Hepatocyte (in vitro differentiated cells): Measurements from ENCODE around the gene REELD1. TPM values are rescaled to one million over a fixed set of nuclear protein-coding genes. Genes with fewer than 3 reads are reported as not detected.

Experiments used
- DNase-seq: peaks from one replicate; pipeline ENCODE4 v3.0.0-alpha.2; 2016; ENCODE audit warnings: low spot score
- H2AFZ ChIP-seq: fragments of 200-600 bp; sonication (generic); 2 replicates; pipeline ENCODE4 v1.6.0; 2016; ENCODE audit warnings: antibody characterized with exemption, mild to moderate bottlenecking
- H3K27ac ChIP-seq: fragments of 200-600 bp; sonication (generic); 2 replicates; pipeline ENCODE4 v1.5.1; 2016; ENCODE audit warnings: mild to moderate bottlenecking
- H3K27me3 ChIP-seq: fragments of 200-600 bp; sonication (generic); 2 replicates; pipeline ENCODE4 v1.6.1; 2016
- H3K36me3 ChIP-seq: fragments of 200-600 bp; sonication (generic); replicated peaks from 2 replicates; pipeline ENCODE4 v1.5.1; 2016; ENCODE audit warnings: low read depth; ENCODE audit not compliant: insufficient read depth
- H3K4me1 ChIP-seq: fragments of 200-600 bp; sonication (generic); 2 replicates; pipeline ENCODE4 v1.5.1; 2016; ENCODE audit warnings: mild to moderate bottlenecking, moderate library complexity; ENCODE audit not compliant: insufficient read depth
- H3K4me2 ChIP-seq: fragments of 200-600 bp; sonication (generic); 2 replicates; pipeline ENCODE4 v1.6.0; 2016
- H3K4me3 ChIP-seq: fragments of 200-600 bp; sonication (generic); 2 replicates; pipeline ENCODE4 v1.5.1; 2016; ENCODE audit warnings: mild to moderate bottlenecking
- H3K79me2 ChIP-seq: fragments of 200-600 bp; sonication (generic); 2 replicates; pipeline ENCODE4 v1.6.0; 2017; ENCODE audit warnings: mild to moderate bottlenecking
- H3K9me2 ChIP-seq: fragments of 200-600 bp; sonication (generic); replicated peaks from 2 replicates; pipeline ENCODE4 v1.6.0; 2017; ENCODE audit warnings: mild to moderate bottlenecking; ENCODE audit not compliant: insufficient read depth
- H3K9me3 ChIP-seq: fragments of 200-600 bp; sonication (generic); 2 replicates; pipeline ENCODE4 v1.5.1; 2016; ENCODE audit warnings: low read depth, mild to moderate bottlenecking
- H4K20me1 ChIP-seq: fragments of 200-600 bp; sonication (generic); 2 replicates; pipeline ENCODE4 v1.6.0; 2016; ENCODE audit warnings: mild to moderate bottlenecking; ENCODE audit not compliant: insufficient read depth, poor library complexity, severe bottlenecking
- CTCF ChIP-seq: fragments of 200-600 bp; sonication (generic); IDR thresholded peaks from 2 replicates; pipeline ENCODE4 v1.5.1; 2016; ENCODE audit warnings: antibody characterized with exemption, mild to moderate bottlenecking; ENCODE audit not compliant: poor library complexity
- EZH2 ChIP-seq: fragments of 200-600 bp; sonication (generic); IDR thresholded peaks from 2 replicates; pipeline ENCODE4 v1.6.1; 2016; ENCODE audit warnings: antibody characterized with exemption, mild to moderate bottlenecking, borderline replicate concordance
- EZH2phosphoT487 ChIP-seq: fragments of 200-600 bp; sonication (generic); IDR thresholded peaks from one replicate; pipeline ENCODE4 v1.6.1; 2018; ENCODE audit warnings: antibody characterized with exemption, mild to moderate bottlenecking, low read depth, moderate library complexity; ENCODE audit not compliant: unreplicated experiment, severe bottlenecking
- WGBS: methylation state at CpG from one replicate; pipeline ENCODE4 v1.1.6; 2016; ENCODE audit warnings: low lambda C conversion rate; ENCODE audit errors: missing lambda C conversion rate; 5-methylcytosine and 5-hydroxymethylcytosine counted together
- polyA plus RNA-seq: library from polyadenylated mRNA; unstranded; fragments of >200 nt; fragmentation: Nextera tagmentation; extraction: Ambion mirVana; gene quantifications from 2 replicates; pipeline ENCODE4 v1.2.1, GENCODE V29; 2016
- total RNA-seq: library from RNA; depleted of rRNA; stranded (reverse); fragments of >200 nt; gene quantifications from 2 replicates; pipeline ENCODE4 v1.2.3, GENCODE V29; 2014

The REELD1 gene
- total and polyA plus RNA-seq, 2 experiments from 2014 or later = not detected

GRCh38 chr4:146256328-146256727, 42.0 kb downstream of the REELD1 start:
- Histone ChIP-seq H3K9me2 (no peaks in the 10 kb centered on the region), H3K4me3 (no peak overlapping the region), H3K4me2 (no peak overlapping the region), H3K36me3 (no peaks in the 10 kb centered on the region), H3K27me3 (no peaks in the 10 kb centered on the region), H3K4me1 (peaks cover 3% of the 10 kb centered on the region), H3K9me3 (no peaks in the 10 kb centered on the region), H3K79me2 (no peaks in the 10 kb centered on the region), H3K27ac (no peak overlapping the region), H2AFZ (no peak overlapping the region), H4K20me1 (no peaks in the 10 kb centered on the region)
- 85% methylated on average over 1 of the region's 1 CpG for WGBS
- DNase-seq = no peak
- TF ChIP-seq EZH2 (no peak), CTCF (no peak), EZH2phosphoT487 (no peak)

- Histone ChIP-seq H3K9me2 (no peaks in the 10 kb centered on the region), H3K4me2 (no peak overlapping the region), H3K4me1 (peaks cover 3% of the 10 kb centered on the region), H2AFZ (no peak overlapping the region), H3K79me2 (no peaks in the 10 kb centered on the region), H3K4me3 (no peak overlapping the region), H3K27ac (no peak overlapping the region), H4K20me1 (no peaks in the 10 kb centered on the region), H3K27me3 (no peaks in the 10 kb centered on the region), H3K9me3 (no peaks in the 10 kb centered on the region), H3K36me3 (no peaks in the 10 kb centered on the region)
- TF ChIP-seq EZH2 (no peak), EZH2phosphoT487 (no peak), CTCF (no peak)
- DNase-seq = no peak
- 92% methylated on average over 1 of the region's 1 CpG for WGBS
Measured at GRCh38 chr4:146257511-146257910, 43.2 kb downstream of the REELD1 start.

GRCh38 chr4:146260521-146260920, 46.2 kb downstream of the REELD1 start:
- no peak overlapping the region for H2AFZ ChIP-seq
- DNase-seq = no peak
- no peak overlapping the region for H3K27ac ChIP-seq
- H3K9me3 ChIP-seq = no peaks in the 10 kb centered on the region
- no peaks in the 10 kb centered on the region for H4K20me1 ChIP-seq
- no peaks in the 10 kb centered on the region for H3K27me3 ChIP-seq
- peaks cover 3% of the 10 kb centered on the region for H3K4me1 ChIP-seq
- H3K9me2 ChIP-seq = no peaks in the 10 kb centered on the region
- no peak for TF ChIP-seq EZH2
- H3K4me3 ChIP-seq = no peak overlapping the region
- no peak overlapping the region for H3K4me2 ChIP-seq
- WGBS = 92% methylated on average over 4 of the region's 4 CpGs
- H3K36me3 ChIP-seq = no peaks in the 10 kb centered on the region
- H3K79me2 ChIP-seq = no peaks in the 10 kb centered on the region

- no peaks in the 10 kb centered on the region for H3K9me2 ChIP-seq
- no peaks in the 10 kb centered on the region for H4K20me1 ChIP-seq
- no peak for DNase-seq
- H3K4me1 ChIP-seq = peaks cover 2% of the 10 kb centered on the region
- no peak overlapping the region for H3K4me3 ChIP-seq
- H3K36me3 ChIP-seq = no peaks in the 10 kb centered on the region
- no peak overlapping the region for H3K27ac ChIP-seq
- H3K9me3 ChIP-seq = no peaks in the 10 kb centered on the region
- H3K79me2 ChIP-seq = no peaks in the 10 kb centered on the region
- 89% methylated on average over 2 of the region's 2 CpGs for WGBS
- H3K4me2 ChIP-seq = no peak overlapping the region
- no peak overlapping the region for H2AFZ ChIP-seq
- no peaks in the 10 kb centered on the region for H3K27me3 ChIP-seq
- TF ChIP-seq EZH2 (no peak), EZH2phosphoT487 (no peak), CTCF (no peak)
Measured at GRCh38 chr4:146261041-146261440, 46.7 kb downstream of the REELD1 start.
